ENCODE measurements around the gene WDR64. TPM values are rescaled to one million over a fixed set of nuclear protein-coding genes. Genes with fewer than 3 reads are reported as not detected.

WDR64 gene
- total and polyA plus RNA-seq, 2 experiments from 2014 or later = not detected

DNA sequence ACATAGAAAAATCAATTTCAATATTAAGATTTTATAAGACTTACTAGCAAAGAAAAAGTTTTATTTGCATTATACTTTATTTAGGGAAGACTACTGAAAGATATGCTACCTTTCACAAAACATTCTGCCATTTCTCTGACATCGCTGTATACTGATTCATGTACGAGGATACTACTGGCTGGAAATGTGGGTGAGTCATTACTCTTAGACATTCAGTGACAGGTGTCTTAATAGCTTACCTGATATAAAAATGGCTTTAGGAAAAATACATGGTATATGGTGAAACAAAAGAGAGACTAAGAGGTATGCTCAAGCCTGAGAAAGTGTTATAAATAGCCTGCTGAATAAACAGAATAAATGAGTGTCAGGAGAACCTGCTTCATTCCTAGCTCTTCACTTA is 122.9 kb downstream of the WDR64 start (continued):
- TF ChIP-seq, protein P1, sequence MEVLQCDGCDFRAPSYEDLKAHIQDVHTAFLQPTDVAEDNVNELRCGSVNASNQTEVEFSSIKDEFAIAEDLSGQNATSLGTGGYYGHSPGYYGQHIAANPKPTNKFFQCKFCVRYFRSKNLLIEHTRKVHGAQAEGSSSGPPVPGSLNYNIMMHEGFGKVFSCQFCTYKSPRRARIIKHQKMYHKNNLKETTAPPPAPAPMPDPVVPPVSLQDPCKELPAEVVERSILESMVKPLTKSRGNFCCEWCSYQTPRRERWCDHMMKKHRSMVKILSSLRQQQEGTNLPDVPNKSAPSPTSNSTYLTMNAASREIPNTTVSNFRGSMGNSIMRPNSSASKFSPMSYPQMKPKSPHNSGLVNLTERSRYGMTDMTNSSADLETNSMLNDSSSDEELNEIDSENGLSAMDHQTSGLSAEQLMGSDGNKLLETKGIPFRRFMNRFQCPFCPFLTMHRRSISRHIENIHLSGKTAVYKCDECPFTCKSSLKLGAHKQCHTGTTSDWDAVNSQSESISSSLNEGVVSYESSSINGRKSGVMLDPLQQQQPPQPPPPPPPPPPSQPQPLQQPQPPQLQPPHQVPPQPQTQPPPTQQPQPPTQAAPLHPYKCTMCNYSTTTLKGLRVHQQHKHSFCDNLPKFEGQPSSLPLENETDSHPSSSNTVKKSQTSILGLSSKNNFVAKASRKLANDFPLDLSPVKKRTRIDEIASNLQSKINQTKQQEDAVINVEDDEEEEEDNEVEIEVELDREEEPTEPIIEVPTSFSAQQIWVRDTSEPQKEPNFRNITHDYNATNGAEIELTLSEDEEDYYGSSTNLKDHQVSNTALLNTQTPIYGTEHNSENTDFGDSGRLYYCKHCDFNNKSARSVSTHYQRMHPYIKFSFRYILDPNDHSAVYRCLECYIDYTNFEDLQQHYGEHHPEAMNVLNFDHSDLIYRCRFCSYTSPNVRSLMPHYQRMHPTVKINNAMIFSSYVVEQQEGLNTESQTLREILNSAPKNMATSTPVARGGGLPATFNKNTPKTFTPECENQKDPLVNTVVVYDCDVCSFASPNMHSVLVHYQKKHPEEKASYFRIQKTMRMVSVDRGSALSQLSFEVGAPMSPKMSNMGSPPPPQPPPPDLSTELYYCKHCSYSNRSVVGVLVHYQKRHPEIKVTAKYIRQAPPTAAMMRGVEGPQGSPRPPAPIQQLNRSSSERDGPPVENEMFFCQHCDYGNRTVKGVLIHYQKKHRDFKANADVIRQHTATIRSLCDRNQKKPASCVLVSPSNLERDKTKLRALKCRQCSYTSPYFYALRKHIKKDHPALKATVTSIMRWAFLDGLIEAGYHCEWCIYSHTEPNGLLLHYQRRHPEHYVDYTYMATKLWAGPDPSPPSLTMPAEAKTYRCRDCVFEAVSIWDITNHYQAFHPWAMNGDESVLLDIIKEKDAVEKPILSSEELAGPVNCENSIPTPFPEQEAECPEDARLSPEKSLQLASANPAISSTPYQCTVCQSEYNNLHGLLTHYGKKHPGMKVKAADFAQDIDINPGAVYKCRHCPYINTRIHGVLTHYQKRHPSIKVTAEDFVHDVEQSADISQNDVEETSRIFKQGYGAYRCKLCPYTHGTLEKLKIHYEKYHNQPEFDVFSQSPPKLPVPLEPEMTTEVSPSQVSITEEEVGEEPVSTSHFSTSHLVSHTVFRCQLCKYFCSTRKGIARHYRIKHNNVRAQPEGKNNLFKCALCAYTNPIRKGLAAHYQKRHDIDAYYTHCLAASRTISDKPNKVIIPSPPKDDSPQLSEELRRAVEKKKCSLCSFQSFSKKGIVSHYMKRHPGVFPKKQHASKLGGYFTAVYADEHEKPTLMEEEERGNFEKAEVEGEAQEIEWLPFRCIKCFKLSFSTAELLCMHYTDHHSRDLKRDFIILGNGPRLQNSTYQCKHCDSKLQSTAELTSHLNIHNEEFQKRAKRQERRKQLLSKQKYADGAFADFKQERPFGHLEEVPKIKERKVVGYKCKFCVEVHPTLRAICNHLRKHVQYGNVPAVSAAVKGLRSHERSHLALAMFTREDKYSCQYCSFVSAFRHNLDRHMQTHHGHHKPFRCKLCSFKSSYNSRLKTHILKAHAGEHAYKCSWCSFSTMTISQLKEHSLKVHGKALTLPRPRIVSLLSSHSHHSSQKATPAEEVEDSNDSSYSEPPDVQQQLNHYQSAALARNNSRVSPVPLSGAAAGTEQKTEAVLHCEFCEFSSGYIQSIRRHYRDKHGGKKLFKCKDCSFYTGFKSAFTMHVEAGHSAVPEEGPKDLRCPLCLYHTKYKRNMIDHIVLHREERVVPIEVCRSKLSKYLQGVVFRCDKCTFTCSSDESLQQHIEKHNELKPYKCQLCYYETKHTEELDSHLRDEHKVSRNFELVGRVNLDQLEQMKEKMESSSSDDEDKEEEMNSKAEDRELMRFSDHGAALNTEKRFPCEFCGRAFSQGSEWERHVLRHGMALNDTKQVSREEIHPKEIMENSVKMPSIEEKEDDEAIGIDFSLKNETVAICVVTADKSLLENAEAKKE (CRISPR knock-in tag; IDR thresholded peaks at IDR 0.05) = no peak
- TF ChIP-seq ZNF114 (CRISPR knock-in tag; IDR thresholded peaks at IDR 0.05) = no peak
- no peak for TF ChIP-seq STAT1 (IDR thresholded peaks at IDR 0.05; ENCODE audit: unreplicated experiment)
- TF ChIP-seq POLR2AphosphoS5 (IDR thresholded peaks at IDR 0.05; ENCODE audit: low read depth) = no peak
- TF ChIP-seq, protein P2, sequence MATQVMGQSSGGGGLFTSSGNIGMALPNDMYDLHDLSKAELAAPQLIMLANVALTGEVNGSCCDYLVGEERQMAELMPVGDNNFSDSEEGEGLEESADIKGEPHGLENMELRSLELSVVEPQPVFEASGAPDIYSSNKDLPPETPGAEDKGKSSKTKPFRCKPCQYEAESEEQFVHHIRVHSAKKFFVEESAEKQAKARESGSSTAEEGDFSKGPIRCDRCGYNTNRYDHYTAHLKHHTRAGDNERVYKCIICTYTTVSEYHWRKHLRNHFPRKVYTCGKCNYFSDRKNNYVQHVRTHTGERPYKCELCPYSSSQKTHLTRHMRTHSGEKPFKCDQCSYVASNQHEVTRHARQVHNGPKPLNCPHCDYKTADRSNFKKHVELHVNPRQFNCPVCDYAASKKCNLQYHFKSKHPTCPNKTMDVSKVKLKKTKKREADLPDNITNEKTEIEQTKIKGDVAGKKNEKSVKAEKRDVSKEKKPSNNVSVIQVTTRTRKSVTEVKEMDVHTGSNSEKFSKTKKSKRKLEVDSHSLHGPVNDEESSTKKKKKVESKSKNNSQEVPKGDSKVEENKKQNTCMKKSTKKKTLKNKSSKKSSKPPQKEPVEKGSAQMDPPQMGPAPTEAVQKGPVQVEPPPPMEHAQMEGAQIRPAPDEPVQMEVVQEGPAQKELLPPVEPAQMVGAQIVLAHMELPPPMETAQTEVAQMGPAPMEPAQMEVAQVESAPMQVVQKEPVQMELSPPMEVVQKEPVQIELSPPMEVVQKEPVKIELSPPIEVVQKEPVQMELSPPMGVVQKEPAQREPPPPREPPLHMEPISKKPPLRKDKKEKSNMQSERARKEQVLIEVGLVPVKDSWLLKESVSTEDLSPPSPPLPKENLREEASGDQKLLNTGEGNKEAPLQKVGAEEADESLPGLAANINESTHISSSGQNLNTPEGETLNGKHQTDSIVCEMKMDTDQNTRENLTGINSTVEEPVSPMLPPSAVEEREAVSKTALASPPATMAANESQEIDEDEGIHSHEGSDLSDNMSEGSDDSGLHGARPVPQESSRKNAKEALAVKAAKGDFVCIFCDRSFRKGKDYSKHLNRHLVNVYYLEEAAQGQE (IDR thresholded peaks at IDR 0.05; ENCODE audit: unreplicated experiment) = no peak
- TF ChIP-seq, protein P3, sequence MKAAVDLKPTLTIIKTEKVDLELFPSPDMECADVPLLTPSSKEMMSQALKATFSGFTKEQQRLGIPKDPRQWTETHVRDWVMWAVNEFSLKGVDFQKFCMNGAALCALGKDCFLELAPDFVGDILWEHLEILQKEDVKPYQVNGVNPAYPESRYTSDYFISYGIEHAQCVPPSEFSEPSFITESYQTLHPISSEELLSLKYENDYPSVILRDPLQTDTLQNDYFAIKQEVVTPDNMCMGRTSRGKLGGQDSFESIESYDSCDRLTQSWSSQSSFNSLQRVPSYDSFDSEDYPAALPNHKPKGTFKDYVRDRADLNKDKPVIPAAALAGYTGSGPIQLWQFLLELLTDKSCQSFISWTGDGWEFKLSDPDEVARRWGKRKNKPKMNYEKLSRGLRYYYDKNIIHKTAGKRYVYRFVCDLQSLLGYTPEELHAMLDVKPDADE (IDR thresholded peaks at IDR 0.05) = no peak
